Duodenal mucosa (tissue), 2 donors: ENCODE measurements around the gene CCDC86.

Experiments
- H3K27ac ChIP-seq: one replicate; pipeline ENCODE4 v1.7.0; 2013; ENCODE audit warnings: low read depth, low read length
- H3K27me3 ChIP-seq, 2 donors: one replicate each; pipeline ENCODE4 v1.7.0; 2013; ENCODE audit warnings: low read length in 2 of 2, control low read depth in 1 of 2; ENCODE audit not compliant: insufficient read depth in 2 of 2, control insufficient read depth in 1 of 2
- H3K36me3 ChIP-seq, 2 donors: one replicate each; pipeline ENCODE4 v1.7.0; 2013; ENCODE audit warnings: low read length in 2 of 2, control low read depth in 1 of 2; ENCODE audit not compliant: insufficient read depth in 2 of 2, control insufficient read depth in 1 of 2
- H3K4me1 ChIP-seq, 2 donors: one replicate each; pipeline ENCODE4 v1.7.0; 2013; ENCODE audit warnings: low read length in 2 of 2, control low read depth in 1 of 2; ENCODE audit not compliant: insufficient read depth in 2 of 2, control insufficient read depth in 1 of 2
- H3K4me3 ChIP-seq, 2 donors: one replicate each; pipeline ENCODE4 v1.7.0; 2013; ENCODE audit warnings: low read length in 2 of 2, low read depth in 1 of 2
- H3K9ac ChIP-seq, 2 donors: one replicate each; pipeline ENCODE4 v1.7.0; 2013; ENCODE audit warnings: low read length in 2 of 2, low read depth in 1 of 2
- H3K9me3 ChIP-seq, 2 donors: one replicate each; pipeline ENCODE4 v1.7.0; 2013; ENCODE audit warnings: low read length in 2 of 2, control low read depth in 1 of 2; ENCODE audit not compliant: control insufficient read depth in 1 of 2

The CCDC86 gene

DNA sequence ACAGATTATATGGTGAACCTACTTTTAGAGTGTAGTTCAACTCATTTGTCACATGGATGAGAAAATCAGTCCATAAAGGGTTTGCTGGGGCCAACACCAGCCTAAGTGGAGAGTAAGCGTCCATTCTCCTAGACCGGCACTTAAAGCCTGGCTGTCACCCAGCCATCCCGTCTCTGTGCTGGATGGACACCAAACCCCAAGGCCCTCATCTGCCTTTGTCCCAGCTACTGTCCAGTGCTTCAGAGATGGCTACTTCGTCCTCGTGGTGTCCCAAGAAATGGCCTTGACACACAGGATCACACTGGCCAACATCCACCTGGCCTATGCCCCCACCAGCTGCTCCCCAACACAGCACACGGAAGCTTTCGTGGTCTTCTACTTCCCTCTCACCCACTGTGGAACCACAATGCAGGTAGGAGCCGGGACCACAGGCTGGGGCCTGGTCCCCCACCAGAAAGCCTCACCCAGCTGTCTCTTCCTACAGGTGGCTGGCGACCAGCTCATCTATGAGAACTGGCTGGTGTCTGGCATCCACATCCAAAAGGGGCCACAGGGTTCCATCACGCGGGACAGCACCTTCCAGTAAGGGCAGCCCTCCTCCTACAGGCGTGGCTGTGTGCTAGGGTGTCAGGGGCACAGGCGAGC is 28.9 kb downstream of the CCDC86 start:
- Histone ChIP-seq H3K9ac (no peak overlapping the region), H3K27me3 (no peaks in the 10 kb centered on the region), H3K27ac (peak overlapping the region; percentile 6), H3K36me3 (peaks cover 0 to 2% of the 10 kb centered on the region in 2 donors), H3K4me1 (peaks cover 20 to 30% of the 10 kb centered on the region in 2 donors), H3K4me3 (no peak overlapping the region), H3K9me3 (no peaks in the 10 kb centered on the region)

DNA sequence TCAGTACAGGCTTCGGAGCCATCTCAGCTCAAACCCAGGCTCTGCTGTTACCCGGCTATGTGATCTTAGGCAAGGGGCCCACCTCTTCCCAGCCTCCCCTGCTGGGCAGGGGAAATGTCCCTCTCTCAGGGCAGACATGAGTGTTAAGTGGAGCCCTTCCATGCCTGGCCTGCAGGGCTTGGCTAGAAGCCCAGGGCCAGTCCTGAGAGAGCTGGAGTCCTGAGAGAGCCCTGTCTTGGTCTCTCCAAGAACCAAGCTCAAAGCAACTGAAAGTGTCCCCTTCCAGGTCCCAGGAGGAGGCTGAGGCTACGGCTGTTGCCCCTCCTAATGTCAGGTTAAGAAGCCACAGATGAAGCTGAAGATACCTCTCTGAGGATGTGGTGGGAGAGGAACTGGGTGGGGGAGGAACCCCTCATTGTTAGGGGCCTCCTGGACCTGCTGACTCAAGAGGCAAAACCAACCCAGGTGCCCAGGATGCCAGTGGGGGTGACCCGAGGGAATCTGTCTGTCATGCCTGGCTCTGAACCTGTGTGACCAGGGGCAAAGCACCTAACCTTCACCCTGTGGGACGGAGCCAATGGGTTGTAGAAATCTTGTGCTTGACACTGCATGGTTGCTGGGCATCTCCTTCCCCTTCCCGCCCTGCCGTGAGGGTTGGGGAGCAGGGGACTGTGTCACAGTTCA is 29.6 kb downstream of the CCDC86 start:
- Histone ChIP-seq H3K27ac (peak overlapping the region; percentile 28), H3K36me3 (peaks cover 0 to 2% of the 10 kb centered on the region in 2 donors), H3K4me3 (no peak overlapping the region), H3K27me3 (no peaks in the 10 kb centered on the region), H3K9ac (no peak overlapping the region), H3K9me3 (no peaks in the 10 kb centered on the region), H3K4me1 (peaks cover 20 to 32% of the 10 kb centered on the region in 2 donors)

DNA sequence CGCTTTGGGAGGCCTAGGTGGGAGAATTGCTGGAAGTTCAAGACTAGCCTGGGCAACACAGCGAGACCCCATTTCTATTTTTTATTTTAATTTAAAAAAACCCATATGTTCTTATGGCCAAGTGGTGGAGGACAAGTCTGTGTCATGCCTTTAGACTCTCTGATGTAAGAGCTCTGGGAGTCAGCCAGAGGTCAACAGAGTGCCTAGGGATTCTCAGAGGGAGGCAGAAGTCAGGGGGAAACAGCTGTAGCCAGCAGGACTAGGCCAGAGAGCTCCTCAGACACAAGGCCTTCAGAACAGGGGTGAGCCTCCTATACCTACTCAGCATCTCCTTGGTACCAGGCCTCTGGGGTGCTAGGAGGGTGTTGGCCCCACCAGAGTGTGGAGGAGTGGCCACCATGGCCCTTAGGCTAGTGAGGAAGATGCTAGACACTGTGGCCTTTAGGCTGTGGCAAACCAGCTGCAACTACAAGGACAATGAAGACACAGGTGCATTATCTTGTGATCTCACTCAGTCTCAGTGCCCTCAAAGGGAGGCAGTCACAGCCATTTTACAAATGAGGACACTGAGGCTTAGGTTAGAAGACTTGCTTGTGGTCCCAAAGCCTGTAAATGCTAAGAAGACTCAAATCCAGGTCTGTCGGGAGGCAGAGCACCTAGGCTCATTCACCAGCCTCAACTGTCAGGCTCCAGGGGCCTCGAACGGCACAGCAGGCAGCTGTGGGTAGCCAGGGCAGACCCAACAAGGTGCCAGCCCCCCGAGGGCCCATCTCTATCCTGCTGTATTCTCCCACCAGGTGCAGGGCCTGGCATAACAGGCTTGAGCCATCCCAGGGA is 30.4 kb downstream of the CCDC86 start:
- no peaks in the 10 kb centered on the region for H3K27me3 ChIP-seq
- no peak overlapping the region for H3K4me3 ChIP-seq
- H3K9me3 ChIP-seq = no peaks in the 10 kb centered on the region
- H3K9ac ChIP-seq = no peak overlapping the region
- peaks cover 0 to 2% of the 10 kb centered on the region in 2 donors for H3K36me3 ChIP-seq
- peaks cover 20 to 32% of the 10 kb centered on the region in 2 donors for H3K4me1 ChIP-seq
- peak overlapping the region; percentile 28 for H3K27ac ChIP-seq

DNA sequence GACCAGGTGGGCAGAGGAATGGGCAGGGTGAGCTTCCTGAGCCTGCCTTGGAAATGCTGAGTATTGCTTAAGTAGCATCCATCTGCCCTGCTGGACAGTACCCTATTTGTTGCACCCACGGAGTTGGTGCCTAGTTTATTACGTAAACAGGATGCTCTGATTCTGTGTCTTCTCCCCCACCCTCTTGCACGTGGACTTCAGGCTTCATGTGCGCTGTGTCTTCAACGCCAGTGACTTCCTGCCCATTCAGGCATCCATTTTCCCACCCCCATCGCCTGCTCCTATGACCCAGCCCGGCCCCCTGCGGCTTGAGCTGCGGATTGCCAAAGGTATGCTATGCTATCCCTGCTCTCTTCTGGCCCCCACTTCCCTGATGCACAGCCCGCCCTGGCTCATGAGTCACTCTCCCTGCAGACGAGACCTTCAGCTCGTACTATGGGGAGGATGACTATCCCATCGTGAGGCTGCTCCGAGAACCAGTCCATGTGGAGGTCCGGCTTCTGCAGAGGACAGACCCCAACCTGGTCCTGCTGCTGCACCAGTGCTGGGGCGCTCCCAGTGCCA is 31.1 kb downstream of the CCDC86 start:
- Histone ChIP-seq H3K9ac (no peak overlapping the region), H3K9me3 (no peaks in the 10 kb centered on the region), H3K27ac (no peak overlapping the region), H3K4me1 (peaks cover 20 to 32% of the 10 kb centered on the region in 2 donors), H3K36me3 (peaks cover 0 to 2% of the 10 kb centered on the region in 2 donors), H3K27me3 (no peaks in the 10 kb centered on the region), H3K4me3 (no peak overlapping the region)

DNA sequence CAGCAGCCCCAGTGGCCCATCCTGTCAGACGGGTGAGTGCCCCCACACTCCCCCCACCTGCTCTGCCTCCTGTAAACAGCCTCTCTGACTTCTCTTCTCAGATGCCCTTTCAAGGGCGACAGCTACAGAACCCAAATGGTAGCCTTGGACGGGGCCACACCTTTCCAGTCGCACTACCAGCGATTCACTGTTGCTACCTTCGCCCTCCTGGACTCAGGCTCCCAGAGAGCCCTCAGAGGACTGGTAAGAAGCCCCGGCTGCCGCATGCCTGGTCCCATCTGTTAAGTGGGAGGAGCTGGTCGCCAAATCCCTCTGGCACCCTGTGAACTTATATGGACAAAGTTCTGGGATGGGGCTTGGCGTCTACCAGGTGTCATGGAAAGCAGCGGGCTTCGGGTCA is 31.6 kb downstream of the CCDC86 start:
- H3K4me1 ChIP-seq = peaks cover 20 to 32% of the 10 kb centered on the region in 2 donors
- no peak overlapping the region for H3K4me3 ChIP-seq
- no peak overlapping the region for H3K27ac ChIP-seq
- H3K9me3 ChIP-seq = no peaks in the 10 kb centered on the region
- no peaks in the 10 kb centered on the region for H3K27me3 ChIP-seq
- H3K9ac ChIP-seq = no peak overlapping the region
- H3K36me3 ChIP-seq = peaks cover 0 to 2% of the 10 kb centered on the region in 2 donors

DNA sequence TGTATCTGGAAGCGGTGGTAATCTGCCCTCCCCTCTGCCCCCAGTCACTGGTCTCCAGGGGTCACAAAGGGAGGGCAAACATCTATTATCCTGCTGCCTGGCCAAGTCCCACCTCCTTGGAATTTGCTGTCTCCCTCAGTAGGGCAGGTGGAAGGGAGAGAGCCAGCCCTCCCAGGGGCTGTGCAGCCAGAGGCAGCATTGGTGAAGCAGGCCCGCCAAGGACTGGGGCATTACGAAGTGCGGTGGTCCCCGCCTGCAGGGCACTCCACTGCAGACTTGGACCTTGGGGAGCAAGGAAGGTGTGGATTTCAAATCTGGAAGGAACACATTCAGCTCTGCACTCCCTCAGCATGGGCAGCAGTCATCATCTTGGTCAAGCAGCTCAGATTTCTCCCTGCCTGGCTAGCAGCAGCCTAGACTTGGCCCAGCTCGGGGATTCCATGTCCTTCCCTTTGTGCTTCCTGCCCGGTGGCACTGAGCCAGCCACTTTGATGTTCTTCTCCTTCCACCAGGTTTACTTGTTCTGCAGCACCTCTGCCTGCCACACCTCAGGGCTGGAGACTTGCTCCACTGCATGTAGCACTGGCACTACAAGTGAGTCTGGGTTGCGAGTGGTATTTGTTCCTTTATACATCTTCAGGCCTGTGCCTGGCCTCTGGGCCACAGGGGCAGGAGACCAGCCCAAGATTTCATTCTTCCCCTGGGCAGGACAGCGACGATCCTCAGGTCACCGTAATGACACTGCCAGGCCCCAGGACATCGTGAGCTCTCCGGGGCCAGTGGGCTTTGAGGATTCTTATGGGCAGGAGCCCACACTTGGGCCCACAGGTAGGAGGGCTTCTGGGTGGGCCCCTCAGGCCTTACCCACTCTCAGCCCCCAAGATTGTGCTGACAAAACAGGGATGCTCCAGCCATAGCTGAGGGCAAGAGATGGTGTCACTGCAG is 32.8 kb downstream of the CCDC86 start:
- no peak overlapping the region for H3K9ac ChIP-seq
- H3K4me1 ChIP-seq = peaks cover 20 to 32% of the 10 kb centered on the region in 2 donors
- H3K9me3 ChIP-seq = no peaks in the 10 kb centered on the region
- H3K36me3 ChIP-seq = peaks cover 0 to 2% of the 10 kb centered on the region in 2 donors
- H3K27me3 ChIP-seq = no peaks in the 10 kb centered on the region
- H3K27ac ChIP-seq = no peak overlapping the region
- H3K4me3 ChIP-seq = no peak overlapping the region

DNA sequence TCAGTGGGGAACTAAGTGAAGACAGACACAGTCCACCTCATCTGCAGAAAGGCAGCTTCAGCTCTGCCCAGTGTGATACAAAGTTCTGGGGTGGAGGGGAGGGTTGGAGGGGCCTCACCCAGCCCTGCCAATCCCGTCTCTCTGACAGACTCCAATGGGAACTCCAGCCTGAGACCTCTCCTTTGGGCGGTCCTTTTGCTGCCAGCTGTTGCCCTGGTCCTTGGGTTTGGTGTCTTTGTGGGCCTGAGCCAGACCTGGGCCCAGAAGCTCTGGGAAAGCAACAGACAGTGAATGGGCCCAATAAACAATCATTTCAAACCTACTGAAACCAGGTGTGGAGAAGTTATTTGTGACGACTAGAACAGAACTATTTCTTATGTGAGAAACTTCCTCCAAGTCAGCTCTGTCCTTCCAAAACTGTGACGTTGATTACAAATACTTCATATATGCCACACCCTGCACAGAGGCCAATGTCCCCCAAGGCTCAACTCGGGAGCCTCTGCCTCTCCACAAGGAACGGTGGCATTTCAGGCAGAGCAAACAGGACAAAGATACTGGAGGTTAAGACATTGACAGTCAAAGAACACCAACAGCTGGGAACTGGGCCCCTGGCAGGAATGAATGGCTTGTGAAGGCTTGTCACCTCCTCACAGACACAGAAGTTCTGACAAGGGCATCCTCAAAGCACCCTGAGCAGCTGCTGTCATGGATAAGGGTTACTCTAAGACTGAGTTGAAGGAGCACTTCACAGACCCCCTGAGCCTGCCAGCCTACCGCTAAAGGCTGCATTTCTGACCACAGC is 33.7 kb downstream of the CCDC86 start:
- Histone ChIP-seq H3K27ac (no peak overlapping the region), H3K27me3 (no peaks in the 10 kb centered on the region), H3K9me3 (no peaks in the 10 kb centered on the region), H3K4me3 (no peak overlapping the region), H3K36me3 (peaks cover 0 to 2% of the 10 kb centered on the region in 2 donors), H3K9ac (no peak overlapping the region), H3K4me1 (peaks cover 20 to 28% of the 10 kb centered on the region in 2 donors)

DNA sequence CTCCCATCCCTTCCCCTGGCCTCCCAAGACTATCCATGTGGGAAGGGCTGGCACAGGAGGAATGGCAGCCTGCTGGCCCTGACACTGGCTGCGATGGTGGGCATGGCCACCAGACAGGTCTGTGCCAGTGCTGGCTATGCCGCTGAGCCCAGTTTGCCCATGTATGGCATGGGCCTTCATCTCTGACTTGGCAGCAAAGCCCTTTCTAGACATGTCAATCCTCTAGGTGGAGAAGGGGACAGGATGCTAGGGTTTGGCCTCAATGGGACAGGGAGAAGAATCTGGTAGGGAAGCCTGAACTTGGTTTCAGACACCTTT is 34.2 kb downstream of the CCDC86 start:
- H3K4me1 ChIP-seq = peaks cover 18 to 25% of the 10 kb centered on the region in 2 donors
- H3K36me3 ChIP-seq = peaks cover 0 to 2% of the 10 kb centered on the region in 2 donors
- H3K9ac ChIP-seq = no peak overlapping the region
- no peak overlapping the region for H3K4me3 ChIP-seq
- H3K27me3 ChIP-seq = no peaks in the 10 kb centered on the region
- H3K27ac ChIP-seq = no peak overlapping the region
- no peaks in the 10 kb centered on the region for H3K9me3 ChIP-seq
